Measurements from ENCODE around the gene EMID1.

EMID1 gene

DNA sequence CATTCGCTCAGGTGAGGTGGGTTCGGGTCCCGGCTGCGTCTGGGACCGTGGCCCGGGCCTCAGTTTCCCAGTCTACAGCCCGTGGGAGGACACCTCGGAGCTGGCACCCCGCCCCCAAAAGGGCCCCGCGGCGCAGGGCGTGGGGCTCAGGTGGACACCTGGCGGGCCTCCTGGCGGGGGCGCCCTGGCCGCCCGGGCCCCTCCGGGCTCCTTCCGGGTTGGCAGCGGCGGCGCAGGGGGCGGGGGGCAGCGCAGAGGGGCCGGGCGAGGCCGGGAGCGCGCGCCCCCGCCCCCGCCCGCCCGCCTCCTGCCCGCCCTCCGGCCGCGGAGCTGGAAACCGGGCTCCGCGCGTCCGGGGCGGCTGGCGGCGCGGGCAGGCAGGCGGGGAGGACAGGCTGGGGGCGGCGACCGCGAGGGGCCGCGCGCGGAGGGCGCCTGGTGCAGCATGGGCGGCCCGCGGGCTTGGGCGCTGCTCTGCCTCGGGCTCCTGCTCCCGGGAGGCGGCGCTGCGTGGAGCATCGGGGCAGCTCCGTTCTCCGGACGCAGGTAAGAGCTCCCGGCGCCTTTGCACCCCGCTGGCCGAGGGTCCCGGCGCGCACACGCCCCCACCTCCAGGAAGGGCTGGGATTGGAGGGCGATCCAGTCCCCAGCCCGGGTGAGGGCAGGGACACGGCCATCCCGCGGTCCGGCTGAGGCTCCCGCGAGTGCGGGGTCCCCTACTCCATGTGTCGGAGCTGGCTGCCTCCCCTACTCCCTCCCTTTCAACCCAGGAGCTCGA is at the start of gene EMID1:
EMID1 (plus strand) TSS at position 303 of the 778 bp plus-strand sequence; CDS start at position 446, 143 bp downstream.
- DNase-seq (ENCODE audit: low read depth, low spot score) = no peak
- no peak within 1 kb of the TSS for H3K27ac ChIP-seq

DNA sequence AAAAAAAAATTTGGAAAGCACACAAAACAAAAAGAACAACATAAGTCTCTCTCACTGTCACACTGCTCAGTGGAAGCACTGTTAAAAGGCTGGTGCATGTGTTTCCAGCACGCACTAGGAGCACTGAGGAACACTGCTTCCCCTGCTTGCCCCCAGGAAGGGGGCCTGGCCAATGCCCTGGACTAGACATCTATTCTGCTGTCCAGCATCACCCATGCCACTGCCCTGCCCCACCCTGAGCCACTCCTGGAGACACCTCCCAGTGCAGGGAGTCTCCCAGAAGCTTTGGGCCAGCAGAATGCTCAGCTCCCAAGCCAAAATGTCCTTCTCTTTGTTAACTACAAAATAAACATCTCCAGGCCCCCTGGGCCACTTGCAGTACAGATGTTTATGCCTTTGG is 49.7 kb upstream of the EMID1 start:
- no peak for DNase-seq (ENCODE audit: low read depth, low spot score)
- H3K27ac ChIP-seq = no peak overlapping the region

DNA sequence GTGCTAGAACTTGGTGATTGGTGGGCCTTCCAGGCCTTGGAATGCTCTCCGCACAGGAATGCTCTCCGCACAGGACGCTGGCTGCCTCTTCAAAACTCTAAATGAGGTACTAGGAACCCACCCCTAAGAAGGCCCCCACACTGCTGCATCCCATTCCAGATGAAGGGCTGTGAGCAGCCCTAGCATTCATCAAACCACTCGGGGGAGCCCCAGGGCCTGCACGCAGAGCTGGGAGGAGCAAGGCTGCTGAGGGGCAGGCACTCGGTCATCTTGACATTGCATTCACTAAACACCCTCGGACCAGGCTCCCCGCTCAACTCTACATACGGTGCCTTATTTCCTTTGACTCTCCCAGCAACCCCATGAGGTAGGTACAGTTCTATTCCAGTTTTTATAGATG is 49.2 kb upstream of the EMID1 start:
- no peak for DNase-seq (ENCODE audit: low read depth, low spot score)
- no peak overlapping the region for H3K27ac ChIP-seq

DNA sequence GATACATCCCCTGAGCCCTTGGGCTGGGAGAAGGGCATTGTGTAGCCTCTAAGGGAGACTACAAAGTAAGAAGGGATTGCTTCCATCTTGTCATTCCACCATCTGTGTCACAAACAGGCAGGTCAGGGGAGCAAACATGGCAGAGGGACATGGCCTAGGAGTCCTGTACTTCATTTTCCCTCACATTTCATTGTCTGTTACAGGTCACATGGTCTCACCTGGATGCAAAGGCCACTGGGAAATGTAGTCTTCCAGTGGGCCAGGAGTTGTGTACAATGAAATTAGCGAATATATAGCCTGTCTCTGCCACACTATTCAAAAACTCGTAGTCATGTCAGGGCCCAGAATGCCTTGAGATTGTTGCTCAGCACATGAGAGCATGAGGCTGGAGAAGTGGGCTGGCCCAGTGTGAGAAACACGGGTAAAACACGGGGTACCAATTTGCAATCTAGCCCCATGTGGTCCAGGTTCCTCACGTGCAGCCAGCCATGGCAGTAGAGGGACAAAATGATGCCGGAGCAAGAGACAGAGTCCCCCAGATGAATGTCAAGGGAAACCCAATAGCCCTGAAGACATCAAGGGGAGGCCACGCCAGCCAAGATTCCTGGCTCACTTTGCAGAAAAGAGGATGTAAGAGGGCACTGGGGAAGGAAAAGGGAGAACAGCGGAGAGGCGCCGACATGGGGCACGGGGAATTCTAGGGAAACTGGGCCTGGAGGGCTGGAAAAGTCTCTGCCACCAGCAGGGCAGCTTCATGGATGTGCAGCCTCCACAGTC is 47.7 kb upstream of the EMID1 start:
- H3K27ac ChIP-seq = no peak overlapping the region
- no peak for DNase-seq (ENCODE audit: low read depth, low spot score)

DNA sequence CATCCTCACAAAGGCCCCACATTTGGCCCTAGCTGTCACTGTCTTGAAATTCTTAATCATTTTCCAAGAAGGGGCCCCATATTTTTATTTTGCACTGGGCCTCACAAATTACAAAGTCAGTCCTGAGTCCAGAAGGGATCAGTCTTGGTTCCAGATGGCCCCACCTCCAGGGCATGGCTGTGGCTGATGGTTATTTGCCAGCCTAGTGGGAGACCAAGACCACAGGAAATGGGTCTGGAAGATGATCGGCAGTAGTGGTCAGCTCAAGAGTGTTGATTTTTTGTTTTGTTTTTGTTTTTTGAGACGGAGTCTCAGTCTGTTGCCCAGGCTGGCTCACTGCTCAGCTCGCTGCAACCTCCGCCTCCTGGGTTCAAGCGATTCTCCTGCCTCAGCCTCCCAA is 47.1 kb upstream of the EMID1 start:
- DNase-seq (ENCODE audit: low read depth, low spot score) = no peak
- no peak overlapping the region for H3K27ac ChIP-seq

DNA sequence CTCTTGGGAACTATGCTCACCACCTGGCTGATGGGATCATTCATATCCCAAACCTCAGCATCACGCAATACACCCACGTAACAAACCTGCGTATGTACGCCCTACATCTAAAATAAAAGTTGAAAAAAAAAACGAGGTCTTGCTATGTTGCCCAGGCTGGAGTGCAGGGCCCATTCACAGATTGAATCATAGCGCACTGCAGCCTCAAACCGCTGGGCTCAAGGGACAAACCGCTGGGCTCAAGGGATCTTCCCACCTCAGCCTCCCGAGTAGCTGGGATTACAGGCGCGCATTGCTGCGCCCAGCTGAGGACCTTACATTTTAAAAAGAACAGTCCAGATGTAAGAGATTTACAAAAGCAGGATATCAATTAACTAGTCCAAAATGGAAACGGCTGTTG is 41.9 kb upstream of the EMID1 start:
- DNase-seq (ENCODE audit: low read depth, low spot score) = no peak
- H3K27ac ChIP-seq = no peak overlapping the region

DNA sequence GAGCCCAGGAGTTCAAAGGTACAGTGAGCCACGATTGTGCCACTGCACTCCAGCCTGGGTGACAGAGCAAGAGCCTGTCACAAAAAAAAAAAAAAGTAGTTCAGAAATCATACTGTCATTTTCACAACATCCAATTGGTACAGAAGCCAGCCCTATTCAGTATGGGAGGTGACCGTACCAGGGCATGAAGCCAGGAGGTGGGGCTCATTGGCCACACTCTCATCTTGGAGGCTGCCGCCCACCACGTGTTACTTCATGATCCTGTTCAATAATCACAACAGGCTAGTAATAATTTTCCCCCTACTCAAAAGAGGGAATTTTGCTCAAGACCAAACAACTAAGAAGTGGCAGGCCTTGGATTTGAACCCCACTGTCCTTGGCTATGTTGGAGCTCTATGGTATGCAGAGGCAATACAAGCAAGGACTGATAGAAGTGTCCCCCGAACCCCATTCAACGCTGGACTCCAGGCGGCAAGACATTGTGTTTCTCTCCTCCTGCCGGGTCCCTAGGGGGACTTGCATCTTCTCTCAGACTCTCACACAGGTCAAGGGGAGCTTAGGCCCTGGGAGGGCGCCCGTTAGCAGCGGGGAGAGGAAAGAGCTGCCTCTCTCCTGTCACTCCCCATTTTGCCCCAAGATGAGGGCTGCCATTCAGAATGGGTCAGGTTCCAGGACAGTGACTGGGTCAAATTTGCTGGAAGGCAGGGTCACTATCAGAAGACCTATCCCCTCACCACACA is 40.2 kb upstream of the EMID1 start:
- no peak for DNase-seq (ENCODE audit: low read depth, low spot score)
- no peak overlapping the region for H3K27ac ChIP-seq

DNA sequence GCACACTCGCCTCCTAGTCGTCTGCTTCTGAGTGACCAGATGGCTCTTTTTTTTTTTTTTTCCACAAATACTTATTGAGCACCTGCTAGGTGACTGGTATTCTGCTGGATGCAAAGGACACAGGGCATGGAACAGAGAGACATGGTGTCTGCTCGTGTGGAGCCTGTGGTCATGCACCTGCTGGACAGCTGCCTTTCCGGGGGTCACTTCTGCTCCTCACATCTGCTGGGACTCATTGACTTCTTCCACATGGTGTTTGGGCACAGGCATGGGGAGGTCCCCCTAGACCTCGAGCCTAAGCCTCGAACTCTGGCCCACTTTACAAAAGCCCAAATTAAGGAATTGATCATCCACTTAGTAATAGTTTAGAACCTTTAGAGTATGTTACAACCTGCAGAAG is 39.5 kb upstream of the EMID1 start:
- no peak for DNase-seq (ENCODE audit: low read depth, low spot score)

DNA sequence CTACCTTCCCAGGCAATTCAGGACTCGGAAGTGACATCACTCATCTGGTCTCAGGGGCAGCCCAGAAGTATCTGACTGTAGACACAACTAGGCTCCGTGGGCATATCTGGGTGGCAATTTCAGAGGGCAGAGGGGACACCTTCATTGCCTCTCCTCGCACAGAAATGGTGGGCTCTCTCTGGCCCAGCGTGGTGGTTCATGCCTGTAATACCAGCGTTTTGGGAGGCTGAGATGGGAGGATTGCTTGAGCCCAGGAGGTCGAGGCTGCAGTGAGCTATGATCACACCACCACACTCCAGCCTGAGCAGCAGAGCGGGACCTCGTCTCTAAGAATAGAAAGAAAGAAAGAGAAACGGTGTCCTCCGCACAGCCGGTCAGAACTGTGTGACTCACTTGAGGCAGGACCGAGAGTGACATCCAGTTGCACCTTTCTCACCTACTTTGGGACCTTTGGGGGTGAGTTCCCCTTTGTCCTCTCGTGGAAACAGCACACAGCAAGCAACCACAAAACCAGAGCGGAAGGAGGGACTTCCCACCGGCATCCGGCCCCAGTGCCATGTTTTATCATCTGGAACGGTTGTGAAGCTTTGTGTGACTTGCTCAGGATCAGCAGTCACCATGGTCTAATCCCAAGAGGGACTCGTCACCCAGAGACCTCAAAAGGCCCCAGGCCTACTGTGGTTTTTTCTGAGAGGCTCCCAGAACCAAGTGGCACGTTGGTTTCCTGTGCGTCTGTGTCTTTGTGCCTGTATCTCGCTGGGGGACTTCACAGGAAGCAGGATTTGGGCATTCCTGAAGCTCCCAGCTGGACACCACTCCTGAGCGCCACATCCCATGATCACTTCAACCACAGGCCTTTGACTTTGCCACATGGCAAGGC is 38.4 kb upstream of the EMID1 start:
- DNase-seq (ENCODE audit: low read depth, low spot score) = no peak
- H3K27ac ChIP-seq = no peak overlapping the region

More for the DNA sequence above, 39.5 kb upstream of the EMID1 start:
- H3K27ac ChIP-seq = no peak overlapping the region

DNA sequence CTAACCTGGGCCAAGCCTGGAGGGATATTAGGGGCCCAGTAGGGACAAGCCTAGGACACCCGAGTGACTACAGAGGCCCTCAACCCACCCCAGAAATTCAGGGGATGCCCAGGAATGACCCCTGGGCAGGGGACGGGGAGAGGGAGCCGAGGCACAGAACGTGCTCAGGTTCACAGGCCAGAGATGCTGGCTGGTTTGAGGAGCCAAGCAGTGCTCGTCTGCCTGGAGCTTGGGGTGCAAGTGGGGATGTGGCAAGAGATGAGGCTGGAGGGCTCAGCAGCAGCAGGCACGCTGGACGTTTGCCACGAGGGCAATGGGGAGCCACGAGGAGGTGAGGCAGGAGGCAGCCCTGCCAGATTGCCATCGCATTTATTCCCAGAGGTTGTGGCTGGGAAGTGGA is 34.0 kb upstream of the EMID1 start:
- DNase-seq (ENCODE audit: low read depth, low spot score) = no peak
- no peak overlapping the region for H3K27ac ChIP-seq

DNA sequence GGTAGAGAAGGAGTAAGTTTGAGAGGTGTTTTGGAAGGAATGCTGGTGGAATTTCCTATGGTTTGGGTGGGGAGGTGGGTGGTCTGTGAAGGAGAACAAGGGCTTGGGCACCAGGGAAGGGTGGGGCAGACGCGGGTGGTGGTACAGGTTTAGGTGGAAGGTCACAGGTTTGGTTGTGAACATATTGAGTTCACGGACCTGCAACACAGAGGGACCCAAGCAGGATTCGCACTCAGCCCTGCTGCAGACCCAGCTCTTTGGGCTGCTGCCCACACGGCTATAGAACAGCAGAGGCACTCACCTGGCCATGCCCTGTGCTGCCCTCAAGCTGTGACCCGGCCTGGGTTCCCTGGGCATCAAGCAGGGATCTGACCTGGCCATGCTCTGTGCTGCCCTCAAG is 33.5 kb upstream of the EMID1 start:
- no peak overlapping the region for H3K27ac ChIP-seq
- DNase-seq (ENCODE audit: low read depth, low spot score) = no peak

DNA sequence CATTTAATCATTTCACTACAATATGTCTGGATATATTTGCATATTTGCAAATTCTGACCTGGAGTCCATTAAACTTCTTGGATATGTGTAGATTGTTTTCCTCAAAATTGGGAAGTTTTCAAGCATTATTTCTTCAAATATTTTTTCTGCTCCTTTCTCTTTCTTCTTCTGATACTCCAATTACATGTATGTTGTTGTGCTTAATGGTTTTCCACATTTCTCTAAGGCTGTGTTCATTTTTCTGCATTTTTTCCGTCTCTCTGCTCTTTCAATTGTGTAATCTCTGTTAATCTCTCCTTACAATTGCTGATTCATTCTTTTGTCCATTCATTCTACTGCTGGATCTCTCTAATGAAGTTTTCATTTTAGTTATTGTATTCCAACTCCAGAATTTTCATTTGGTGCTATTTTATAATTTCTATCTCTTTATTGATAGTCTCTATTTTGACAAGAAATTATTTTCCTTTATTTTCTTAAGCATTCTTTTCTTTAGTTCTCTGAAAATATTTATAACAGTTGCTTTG is 30.3 kb upstream of the EMID1 start:
- H3K27ac ChIP-seq = no peak overlapping the region
- no peak for DNase-seq (ENCODE audit: low read depth, low spot score)

DNA sequence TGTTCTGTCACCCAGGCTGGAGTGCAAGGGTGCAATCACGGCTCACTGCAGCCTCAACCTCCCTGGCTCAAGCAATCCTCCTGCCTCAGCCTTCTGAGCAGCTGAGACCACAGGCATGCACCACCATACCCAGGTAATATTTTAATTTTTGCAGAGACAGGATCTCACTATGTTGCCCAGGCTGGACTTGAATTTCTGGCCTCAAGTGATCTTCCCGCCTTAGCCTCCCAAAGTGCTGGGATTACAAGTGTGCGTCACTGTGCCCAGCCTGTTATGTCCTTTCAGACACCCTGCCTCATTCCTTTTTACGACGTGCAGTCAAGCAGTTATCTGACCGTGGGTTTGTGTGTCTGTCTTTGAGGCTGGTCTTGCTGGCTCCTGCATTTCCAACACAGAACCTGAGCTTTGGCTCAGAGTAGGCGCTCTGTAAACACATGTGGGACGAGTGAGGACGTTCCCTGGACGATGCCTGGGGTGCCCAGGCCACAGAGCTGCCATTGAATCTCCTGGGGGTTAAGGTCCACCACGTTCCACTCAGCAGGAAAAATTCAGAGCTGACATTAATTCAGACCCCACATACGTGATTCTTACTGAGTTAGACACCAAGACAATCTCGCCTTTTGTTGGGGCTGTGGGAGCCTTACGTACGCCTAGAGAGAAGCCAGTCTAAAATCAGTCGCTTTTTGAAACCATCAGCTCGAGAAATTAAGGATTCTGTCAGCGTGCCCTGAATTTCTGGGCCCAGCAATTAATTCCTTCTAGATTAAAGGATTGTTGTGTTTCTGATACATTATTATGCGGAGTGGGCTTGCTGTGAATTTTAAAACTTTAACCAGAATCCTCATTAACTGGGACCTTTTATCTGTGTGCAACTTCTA is 21.5 kb upstream of the EMID1 start:
- H3K27ac ChIP-seq = no peak overlapping the region
- no peak for DNase-seq (ENCODE audit: low read depth, low spot score)

DNA sequence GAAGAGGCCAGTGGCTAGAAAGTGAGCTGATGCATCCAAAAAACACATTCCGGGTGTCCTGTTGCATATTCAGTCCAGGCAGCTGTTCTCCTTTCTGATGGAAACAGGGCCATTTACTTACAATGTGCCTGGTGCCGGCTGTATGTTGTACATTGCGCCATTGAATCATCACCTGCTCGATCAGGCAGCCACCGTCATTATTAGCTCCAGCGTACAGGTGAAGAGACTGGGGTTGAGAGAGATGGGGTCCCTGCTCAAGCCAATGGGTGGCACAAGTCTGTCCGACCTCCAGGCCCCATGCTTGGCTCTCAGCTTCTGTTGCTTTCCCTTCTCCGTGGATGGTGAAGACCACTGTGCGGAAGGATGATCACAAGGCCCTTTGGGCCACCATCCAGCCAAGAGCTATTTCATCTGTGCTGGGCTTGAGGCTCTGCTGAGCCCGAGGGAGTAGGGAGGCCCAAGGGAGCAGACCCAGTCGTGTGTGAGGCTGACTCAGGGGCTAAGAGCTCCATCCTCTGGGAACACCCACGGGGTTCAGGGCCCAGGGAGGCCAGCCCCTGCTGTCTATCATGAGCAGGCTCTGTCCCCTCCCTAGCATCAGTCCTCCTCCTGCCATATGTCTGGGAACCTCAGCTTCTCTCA is 20.7 kb upstream of the EMID1 start:
- DNase-seq (ENCODE audit: low read depth, low spot score) = no peak
- H3K27ac ChIP-seq = no peak overlapping the region

DNA sequence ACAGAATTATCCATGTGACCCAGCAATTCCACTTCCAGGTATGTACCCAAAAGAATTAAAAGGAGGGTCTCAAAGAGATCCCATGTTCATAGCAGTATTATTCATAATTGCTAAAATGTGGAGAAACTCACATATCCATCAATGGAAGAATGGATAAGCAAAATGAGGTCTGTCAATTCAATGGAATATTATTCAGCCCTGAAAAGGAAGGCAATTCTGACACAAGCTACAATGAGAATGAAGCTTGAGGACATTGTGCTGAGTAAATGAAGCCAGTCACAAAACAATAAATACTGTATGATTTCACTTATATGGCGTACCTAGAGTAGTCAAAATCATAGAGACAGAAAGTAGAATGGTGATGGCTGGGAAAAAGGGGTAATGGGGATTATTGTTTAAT is 19.4 kb upstream of the EMID1 start:
- DNase-seq (ENCODE audit: low read depth, low spot score) = no peak
- H3K27ac ChIP-seq = no peak overlapping the region

DNA sequence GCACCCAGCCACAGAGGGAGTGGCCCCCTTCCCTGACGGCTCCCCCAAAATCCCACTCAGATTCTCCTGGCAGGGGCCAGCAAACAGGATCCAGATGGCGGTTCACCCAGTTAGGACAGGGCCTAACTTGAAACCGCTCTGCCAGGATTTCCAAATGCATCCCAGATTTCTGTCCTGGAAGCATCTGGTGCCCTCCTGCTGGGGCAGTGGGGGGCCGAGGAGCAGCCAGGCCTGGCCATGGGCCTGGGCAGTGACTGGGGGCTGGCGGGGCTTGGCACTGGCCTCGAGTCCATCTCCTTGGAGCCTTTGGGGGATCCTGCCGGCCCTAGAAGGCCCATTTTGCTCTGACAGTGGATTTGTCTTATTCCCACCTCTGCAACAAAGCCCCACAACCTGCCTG is 17.9 kb upstream of the EMID1 start:
- no peak for DNase-seq (ENCODE audit: low read depth, low spot score)
- no peak overlapping the region for H3K27ac ChIP-seq

DNA sequence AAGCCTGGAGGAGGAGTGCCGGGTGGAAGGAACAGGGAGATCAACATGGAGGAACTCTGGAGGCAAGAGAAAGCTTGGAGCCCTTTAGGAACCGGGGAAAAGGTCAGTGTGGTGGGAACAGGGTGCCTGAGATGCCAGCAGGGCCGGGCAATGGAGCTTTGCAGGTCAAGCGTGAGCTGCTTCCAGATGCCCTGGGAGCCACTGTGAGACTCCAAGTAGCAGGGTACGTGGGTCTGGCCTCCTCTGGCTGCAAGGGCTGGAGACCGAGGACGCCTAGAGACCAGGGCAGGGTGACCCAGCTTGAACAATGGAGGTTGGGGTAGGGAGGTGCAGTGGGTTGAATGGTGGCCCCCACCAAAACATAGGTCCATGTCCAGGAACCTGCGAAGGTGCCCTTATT is 15.6 kb upstream of the EMID1 start:
- no peak overlapping the region for H3K27ac ChIP-seq
- DNase-seq (ENCODE audit: low read depth, low spot score) = no peak

DNA sequence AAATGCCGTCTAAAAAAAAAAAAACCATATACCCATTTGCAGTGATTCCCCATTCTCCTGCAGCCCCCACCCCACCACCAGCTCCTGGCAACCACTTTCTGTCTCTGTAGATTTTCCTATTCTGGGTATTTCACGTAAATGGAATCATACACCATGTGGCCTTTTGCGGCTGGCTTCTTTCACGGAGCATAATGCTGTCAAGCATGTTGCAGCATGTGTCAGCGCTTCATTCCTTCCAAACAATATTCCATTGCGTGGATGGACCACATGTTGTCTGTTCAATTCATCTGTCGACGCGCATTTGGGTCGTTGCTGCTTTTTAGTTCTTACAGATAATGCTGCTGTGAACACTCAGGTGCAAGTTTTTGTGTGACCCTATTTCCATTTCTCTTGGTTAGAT is 14.8 kb upstream of the EMID1 start:
- H3K27ac ChIP-seq = no peak overlapping the region
- no peak for DNase-seq (ENCODE audit: low read depth, low spot score)

DNA sequence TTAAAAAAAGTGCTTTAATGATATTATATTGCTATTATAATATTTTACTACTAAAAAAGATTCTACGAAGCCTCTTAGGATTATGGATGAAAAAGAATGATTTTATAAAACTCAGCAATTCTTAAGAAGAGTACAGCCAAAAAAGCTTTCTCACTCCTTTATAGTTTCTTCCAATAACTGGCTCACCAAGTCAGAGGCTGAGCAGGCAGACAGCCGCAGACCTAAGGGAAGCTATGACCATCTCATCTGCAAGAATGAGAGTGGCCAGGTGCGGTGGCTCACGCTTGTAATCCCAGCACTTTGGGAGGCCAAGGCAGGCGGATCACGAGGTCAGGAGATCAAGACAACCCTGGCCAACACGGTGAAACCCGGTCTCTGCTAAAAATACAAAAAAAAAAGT is 12.7 kb upstream of the EMID1 start:
- no peak overlapping the region for H3K27ac ChIP-seq
- no peak for DNase-seq (ENCODE audit: low read depth, low spot score)
